Nephron progenitor cell (in vitro differentiated cells): ENCODE results near the gene PSMG4.

Experiments
- DNase-seq: peaks from one replicate; pipeline ENCODE4 v3.0.0; 2021
- H3K27ac Mint-ChIP-seq: 2 replicates; pipeline ENCODE4 v1.8.0; 2021; ENCODE audit warnings: mild to moderate bottlenecking, moderate library complexity, mixed read lengths
- H3K27me3 Mint-ChIP-seq: 2 replicates; pipeline ENCODE4 v1.8.0; 2021; ENCODE audit warnings: mild to moderate bottlenecking, low read depth, mixed read lengths; ENCODE audit not compliant: poor library complexity
- H3K36me3 Mint-ChIP-seq: 2 replicates; pipeline ENCODE4 v1.8.0; 2021; ENCODE audit warnings: low read depth, mixed read lengths
- H3K4me1 Mint-ChIP-seq: 2 replicates; pipeline ENCODE4 v1.8.0; 2021; ENCODE audit warnings: mixed read lengths
- H3K4me3 Mint-ChIP-seq: 2 replicates; pipeline ENCODE4 v1.8.0; 2021; ENCODE audit warnings: mild to moderate bottlenecking, moderate library complexity, mixed read lengths
- H3K9me3 Mint-ChIP-seq: 2 replicates; pipeline ENCODE4 v1.8.0; 2021; ENCODE audit warnings: mild to moderate bottlenecking, moderate library complexity, mixed read lengths
- TF ChIP-seq, protein P1 (sequence below): fragments of 200-600 bp; sonication (generic); IDR thresholded peaks from 2 replicates; pipeline ENCODE4 v1.5.0; 2021; ENCODE audit warnings: antibody characterized with exemption

PSMG4 gene

GRCh38 chr6:3314176-3314575 is 55.4 kb downstream of the PSMG4 start:
- no peak overlapping the region for H3K27ac Mint-ChIP-seq
- no peak overlapping the region for H3K4me3 Mint-ChIP-seq
- H3K9me3 Mint-ChIP-seq, result no peaks in the 10 kb centered on the region
- H3K36me3 Mint-ChIP-seq, result peaks cover 19% of the 10 kb centered on the region
- peaks cover 11% of the 10 kb centered on the region for H3K27me3 Mint-ChIP-seq
- no peak for DNase-seq
- TF ChIP-seq, protein P1, sequence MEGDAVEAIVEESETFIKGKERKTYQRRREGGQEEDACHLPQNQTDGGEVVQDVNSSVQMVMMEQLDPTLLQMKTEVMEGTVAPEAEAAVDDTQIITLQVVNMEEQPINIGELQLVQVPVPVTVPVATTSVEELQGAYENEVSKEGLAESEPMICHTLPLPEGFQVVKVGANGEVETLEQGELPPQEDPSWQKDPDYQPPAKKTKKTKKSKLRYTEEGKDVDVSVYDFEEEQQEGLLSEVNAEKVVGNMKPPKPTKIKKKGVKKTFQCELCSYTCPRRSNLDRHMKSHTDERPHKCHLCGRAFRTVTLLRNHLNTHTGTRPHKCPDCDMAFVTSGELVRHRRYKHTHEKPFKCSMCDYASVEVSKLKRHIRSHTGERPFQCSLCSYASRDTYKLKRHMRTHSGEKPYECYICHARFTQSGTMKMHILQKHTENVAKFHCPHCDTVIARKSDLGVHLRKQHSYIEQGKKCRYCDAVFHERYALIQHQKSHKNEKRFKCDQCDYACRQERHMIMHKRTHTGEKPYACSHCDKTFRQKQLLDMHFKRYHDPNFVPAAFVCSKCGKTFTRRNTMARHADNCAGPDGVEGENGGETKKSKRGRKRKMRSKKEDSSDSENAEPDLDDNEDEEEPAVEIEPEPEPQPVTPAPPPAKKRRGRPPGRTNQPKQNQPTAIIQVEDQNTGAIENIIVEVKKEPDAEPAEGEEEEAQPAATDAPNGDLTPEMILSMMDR, result no peak
- peaks cover 22% of the 10 kb centered on the region for H3K4me1 Mint-ChIP-seq

DNA sequence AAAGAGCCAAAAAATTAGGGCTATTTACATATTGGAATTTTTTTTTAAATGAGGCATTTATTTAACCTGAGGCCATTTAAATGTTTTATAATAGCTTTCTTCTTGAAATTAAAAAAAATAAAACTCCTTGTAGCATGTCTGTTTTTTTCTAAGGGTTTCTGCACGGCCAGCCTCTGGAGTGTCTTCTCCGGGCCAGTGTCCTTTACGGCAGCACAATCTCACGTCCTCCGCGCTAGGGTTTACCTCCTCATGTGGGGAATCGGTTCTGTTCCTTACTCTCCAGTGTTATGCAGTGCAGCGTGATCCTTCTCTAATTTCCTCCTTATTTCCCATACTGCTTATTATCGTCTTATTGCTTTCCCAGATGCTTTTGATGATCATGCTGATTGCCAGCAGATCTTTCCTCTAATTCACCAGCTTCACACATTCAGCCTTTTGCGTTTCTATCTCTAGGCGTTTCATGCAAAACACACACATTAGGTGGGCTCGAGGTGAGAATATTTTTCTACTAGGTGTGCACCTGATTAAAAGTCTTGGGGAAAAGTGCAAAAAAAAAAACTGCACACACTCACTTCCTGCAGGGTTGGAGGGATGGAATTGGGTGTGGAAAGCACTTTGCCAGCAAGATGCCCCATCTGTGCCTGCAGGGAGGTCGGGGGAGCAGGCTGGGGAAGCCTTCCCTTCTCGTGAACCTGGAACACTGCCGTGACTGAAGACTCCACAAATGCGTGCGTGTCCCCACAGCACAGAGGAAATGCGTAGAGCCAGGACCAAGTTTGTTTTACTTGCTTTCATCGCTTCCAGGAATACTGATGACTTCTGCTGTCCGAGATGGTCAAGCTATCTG is 56.1 kb downstream of the PSMG4 start:
- Mint-ChIP-seq H3K9me3 (no peaks in the 10 kb centered on the region), H3K4me1 (peaks cover 22% of the 10 kb centered on the region), H3K27ac (no peak overlapping the region), H3K27me3 (peaks cover 14% of the 10 kb centered on the region), H3K4me3 (no peak overlapping the region), H3K36me3 (peaks cover 19% of the 10 kb centered on the region)
- TF ChIP-seq, protein P1, result no peak
- no peak for DNase-seq

DNA sequence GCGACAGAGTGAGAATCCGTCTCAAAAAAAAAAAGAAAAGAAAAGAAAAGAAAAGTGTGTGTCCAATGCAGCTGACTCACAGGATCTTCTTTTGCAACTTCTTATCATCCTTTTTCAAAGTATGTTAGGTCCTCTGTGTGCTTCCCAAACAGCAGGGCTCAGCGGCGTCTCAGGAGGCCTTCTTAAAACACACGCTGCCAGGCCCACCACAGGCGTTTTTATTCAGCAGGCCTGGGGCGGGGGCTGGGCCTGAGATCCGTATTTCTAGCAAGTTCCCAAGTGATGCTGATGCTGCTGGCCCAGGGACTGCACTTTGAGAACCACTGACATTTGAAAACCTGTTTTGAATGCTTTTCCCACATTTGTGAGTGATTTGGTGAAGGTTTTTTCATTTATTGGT is 57.1 kb downstream of the PSMG4 start:
- no peaks in the 10 kb centered on the region for H3K9me3 Mint-ChIP-seq
- peaks cover 14% of the 10 kb centered on the region for H3K27me3 Mint-ChIP-seq
- TF ChIP-seq, protein P1, result no peak
- H3K36me3 Mint-ChIP-seq, result peaks cover 19% of the 10 kb centered on the region
- peaks cover 22% of the 10 kb centered on the region for H3K4me1 Mint-ChIP-seq
- H3K27ac Mint-ChIP-seq, result no peak overlapping the region
- no peak for DNase-seq
- H3K4me3 Mint-ChIP-seq, result no peak overlapping the region

GRCh38 chr6:3316331-3316730 is 57.6 kb downstream of the PSMG4 start:
- Mint-ChIP-seq H3K27ac (no peak overlapping the region), H3K4me1 (peaks cover 22% of the 10 kb centered on the region), H3K27me3 (peaks cover 14% of the 10 kb centered on the region), H3K9me3 (no peaks in the 10 kb centered on the region), H3K4me3 (no peak overlapping the region), H3K36me3 (peaks cover 19% of the 10 kb centered on the region)
- DNase-seq, result no peak
- TF ChIP-seq, protein P1, result no peak

GRCh38 chr6:3316818-3317217 is 58.1 kb downstream of the PSMG4 start:
- Mint-ChIP-seq H3K4me1 (peaks cover 22% of the 10 kb centered on the region), H3K9me3 (no peaks in the 10 kb centered on the region), H3K4me3 (no peak overlapping the region), H3K27ac (no peak overlapping the region), H3K27me3 (peaks cover 14% of the 10 kb centered on the region), H3K36me3 (peaks cover 19% of the 10 kb centered on the region)
- DNase-seq, result no peak
- TF ChIP-seq, protein P1, result no peak
